PC-3 (cell line): Measurements from ENCODE around the gene HLA-DRB1. TPM values are rescaled to one million over a fixed set of nuclear protein-coding genes. Genes with fewer than 3 reads are reported as not detected.
"Not testable (repeated sequence)": the region's sequence is repeated elsewhere in the genome, so short reads cannot be mapped to it uniquely, and the experiment has no call there.

ENCODE experiments used
- ATAC-seq: fragments of 200-7000 bp; cut with Tn5 transposase; 2 replicates; pipeline ENCODE4 v1.9.1; 2020; ENCODE audit warnings: mild to moderate bottlenecking, moderate library complexity
- BruUV-seq: library from RNA; stranded (reverse); fragments of 400-500 nt; replicated peaks from 2 replicates; lab custom pipeline; 2021; lab: Mats Ljungman, UMichigan
- CTCF ChIA-PET: fragments of 300-600 bp; sonication (Branson Sonifier 250); formaldehyde crosslinking; loops from one replicate; lab custom pipeline; 2022; ENCODE audit warnings: antibody characterized with exemption; lab: Charles Lee
- POLR2A ChIA-PET: fragments of 300-600 bp; sonication (Branson Sonifier 250); formaldehyde crosslinking; loops from one replicate; lab custom pipeline; 2022; ENCODE audit warnings: antibody characterized with exemption; ENCODE audit not compliant: unreplicated experiment; lab: Charles Lee
- DNase-seq: peaks from one replicate; pipeline ENCODE4 v3.0.0-alpha.2; 2015
- H2AFZ ChIP-seq: fragments of 300-600 bp; sonication (generic); 2 replicates; pipeline ENCODE4 v1.6.0; 2016; ENCODE audit warnings: antibody characterized with exemption, low read length
- H3F3A ChIP-seq: fragments of 300-600 bp; sonication (generic); one replicate; pipeline ENCODE4 v1.6.0; 2017; ENCODE audit warnings: antibody characterized with exemption, low read length, control low read depth, mild to moderate bottlenecking; ENCODE audit not compliant: unreplicated experiment
- H3K27ac ChIP-seq: fragments of 300-600 bp; sonication (generic); 2 replicates; pipeline ENCODE4 v1.5.1; 2016; ENCODE audit warnings: mild to moderate bottlenecking, low read length
- H3K27me3 ChIP-seq: fragments of 300-600 bp; sonication (generic); 2 replicates; pipeline ENCODE4 v1.6.1; 2016; ENCODE audit warnings: low read length, mixed read lengths
- H3K36me3 ChIP-seq: fragments of 300-600 bp; sonication (generic); 2 replicates; pipeline ENCODE4 v1.6.1; 2016; ENCODE audit warnings: low read depth, mixed run types, low read length, mixed read lengths
- H3K4me1 ChIP-seq: fragments of 300-600 bp; sonication (generic); 2 replicates; pipeline ENCODE4 v1.5.1; 2016; ENCODE audit warnings: low read length; ENCODE audit not compliant: insufficient read depth
- H3K4me2 ChIP-seq: fragments of 300-600 bp; sonication (generic); 2 replicates; pipeline ENCODE4 v1.6.0; 2016; ENCODE audit warnings: low read length
- H3K4me3 ChIP-seq: fragments of 300-600 bp; sonication (generic); 2 replicates; pipeline ENCODE4 v1.5.1; 2016; ENCODE audit warnings: mild to moderate bottlenecking, low read length, mixed read lengths
- H3K79me2 ChIP-seq: fragments of 300-600 bp; sonication (generic); 2 replicates; pipeline ENCODE4 v1.6.1; 2017; ENCODE audit warnings: low read length, mixed read lengths
- H3K9ac ChIP-seq: fragments of 300-600 bp; sonication (generic); 2 replicates; pipeline ENCODE4 v1.6.0; 2016; ENCODE audit warnings: mild to moderate bottlenecking, low read length
- H3K9me2 ChIP-seq: fragments of 300-600 bp; sonication (generic); replicated peaks from 2 replicates; pipeline ENCODE4 v1.6.1; 2016; ENCODE audit warnings: mixed run types, low read length, mixed read lengths
- H3K9me3 ChIP-seq: fragments of 300-600 bp; sonication (generic); 2 replicates; pipeline ENCODE4 v1.6.1; 2016; ENCODE audit warnings: low read length, mixed read lengths
- H4K20me1 ChIP-seq: fragments of 300-600 bp; sonication (generic); 2 replicates; pipeline ENCODE4 v1.6.1; 2016; ENCODE audit warnings: low read length, mixed read lengths
- EZH2 ChIP-seq: fragments of 300-600 bp; sonication (generic); IDR thresholded peaks from one replicate; pipeline ENCODE4 v1.6.1; 2017; ENCODE audit warnings: antibody characterized with exemption, mild to moderate bottlenecking, low read length; ENCODE audit not compliant: unreplicated experiment
- EZH2phosphoT487 ChIP-seq: fragments of 300-600 bp; sonication (generic); IDR thresholded peaks from 2 replicates; pipeline ENCODE4 v1.6.1; 2018; ENCODE audit warnings: mild to moderate bottlenecking, antibody characterized with exemption, low read length, borderline replicate concordance
- intact Hi-C: fragments of 100-400 bp; cut with micrococcal nuclease; formaldehyde crosslinking; loops from 2 replicates; pipeline ENCODE4 v1.9.0; 2023
- total RNA-seq: library from RNA; depleted of rRNA; stranded (reverse); fragments of >200 nt; gene quantifications from 2 replicates; pipeline ENCODE4 v1.2.3, GENCODE V29; 2014
- TF ChIP-seq, protein P1 (sequence below): fragments of 300-600 bp; sonication (generic); conservative IDR thresholded peaks from 2 replicates; pipeline ENCODE4 v1.5.1; 2017; ENCODE audit warnings: antibody characterized with exemption, low read depth, mild to moderate bottlenecking, low read length

The HLA-DRB1 gene
- total RNA-seq, 1 experiment from 2014 or later = not detected

DNA sequence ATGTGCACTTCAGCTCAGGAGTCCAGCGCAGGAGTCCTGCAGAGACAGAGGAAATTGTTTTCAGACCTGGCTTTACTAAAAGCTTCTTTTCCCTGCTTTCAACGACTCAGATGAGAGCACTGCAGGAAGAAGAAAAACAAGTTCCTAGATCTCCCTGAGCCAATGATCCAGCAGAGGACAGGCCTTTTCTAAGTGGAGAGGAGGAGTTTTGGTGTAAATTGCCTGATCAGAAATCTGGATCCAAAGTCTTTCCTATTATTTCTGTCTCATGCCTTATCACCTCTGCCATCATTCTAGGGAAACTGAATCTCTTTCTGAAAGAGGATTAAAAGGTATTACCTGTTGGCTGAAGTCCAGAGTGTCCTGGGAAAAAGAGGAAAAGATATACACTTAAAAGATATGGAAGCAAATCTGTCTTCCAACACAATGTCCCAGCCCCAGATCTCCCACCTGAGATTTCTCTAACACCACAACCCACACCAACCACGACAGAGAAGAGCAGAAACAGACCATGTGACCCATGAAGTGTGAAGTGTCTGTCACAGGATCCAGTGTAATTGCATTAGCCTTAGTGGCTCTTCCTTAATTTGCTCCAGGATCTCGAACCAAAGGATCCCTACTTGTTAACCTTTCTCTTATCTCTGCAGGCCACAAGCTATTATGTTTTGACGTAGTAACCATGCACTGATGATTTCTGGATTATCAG is 36.5 kb downstream of the HLA-DRB1 start:
- no TSS peak for BruUV-seq
- no peaks in the 10 kb centered on the region for H3K4me1 ChIP-seq
- no peaks in the 10 kb centered on the region for H3K9me2 ChIP-seq
- no peaks in the 10 kb centered on the region for H3K79me2 ChIP-seq
- ATAC-seq = no peak
- no peaks in the 10 kb centered on the region for H3K9me3 ChIP-seq
- H3K4me3 ChIP-seq = no peak overlapping the region
- intact Hi-C loops = no loop called here
- no peaks in the 10 kb centered on the region for H3K36me3 ChIP-seq
- ChIA-PET POLR2A (no interaction called here), CTCF (no interaction called here)
- no peak for DNase-seq
- no peaks in the 10 kb centered on the region for H4K20me1 ChIP-seq
- H3K4me2 ChIP-seq = no peak overlapping the region
- no peak overlapping the region for H3K9ac ChIP-seq
- no peak overlapping the region for H2AFZ ChIP-seq
- TF ChIP-seq, protein P1, sequence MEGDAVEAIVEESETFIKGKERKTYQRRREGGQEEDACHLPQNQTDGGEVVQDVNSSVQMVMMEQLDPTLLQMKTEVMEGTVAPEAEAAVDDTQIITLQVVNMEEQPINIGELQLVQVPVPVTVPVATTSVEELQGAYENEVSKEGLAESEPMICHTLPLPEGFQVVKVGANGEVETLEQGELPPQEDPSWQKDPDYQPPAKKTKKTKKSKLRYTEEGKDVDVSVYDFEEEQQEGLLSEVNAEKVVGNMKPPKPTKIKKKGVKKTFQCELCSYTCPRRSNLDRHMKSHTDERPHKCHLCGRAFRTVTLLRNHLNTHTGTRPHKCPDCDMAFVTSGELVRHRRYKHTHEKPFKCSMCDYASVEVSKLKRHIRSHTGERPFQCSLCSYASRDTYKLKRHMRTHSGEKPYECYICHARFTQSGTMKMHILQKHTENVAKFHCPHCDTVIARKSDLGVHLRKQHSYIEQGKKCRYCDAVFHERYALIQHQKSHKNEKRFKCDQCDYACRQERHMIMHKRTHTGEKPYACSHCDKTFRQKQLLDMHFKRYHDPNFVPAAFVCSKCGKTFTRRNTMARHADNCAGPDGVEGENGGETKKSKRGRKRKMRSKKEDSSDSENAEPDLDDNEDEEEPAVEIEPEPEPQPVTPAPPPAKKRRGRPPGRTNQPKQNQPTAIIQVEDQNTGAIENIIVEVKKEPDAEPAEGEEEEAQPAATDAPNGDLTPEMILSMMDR = no peak
- TF ChIP-seq EZH2phosphoT487 (no peak), EZH2 (no peak)
- H3K27me3 ChIP-seq = no peaks in the 10 kb centered on the region
- H3K27ac ChIP-seq = no peak overlapping the region
- H3F3A ChIP-seq = no peaks in the 10 kb centered on the region

DNA sequence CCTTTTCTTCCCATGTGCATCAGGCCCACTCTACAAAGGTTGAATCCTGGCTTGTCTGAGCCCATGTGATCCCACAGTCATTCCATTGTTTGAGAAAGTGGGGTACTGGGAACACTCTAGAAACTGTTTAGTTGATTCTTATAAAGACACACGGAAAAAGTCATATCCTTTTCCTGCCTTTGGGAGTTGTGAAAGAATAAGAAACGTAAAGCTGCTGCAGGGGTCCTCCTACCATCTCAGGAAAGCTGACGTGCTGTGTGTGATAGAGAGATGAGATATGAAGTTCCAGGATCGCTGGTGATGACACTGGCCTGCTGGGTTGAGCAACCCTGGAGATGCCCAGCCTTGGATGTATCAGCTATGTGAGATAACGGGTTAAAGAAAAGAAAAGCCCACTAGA is 38.2 kb downstream of the HLA-DRB1 start:
- H3K9me2 ChIP-seq = no peaks in the 10 kb centered on the region
- no peaks in the 10 kb centered on the region for H3K4me1 ChIP-seq
- no peaks in the 10 kb centered on the region for H3K79me2 ChIP-seq
- no peak for DNase-seq
- intact Hi-C loops = no loop called here
- POLR2A ChIA-PET = no interaction called here
- H4K20me1 ChIP-seq = no peaks in the 10 kb centered on the region
- no peaks in the 10 kb centered on the region for H3K9me3 ChIP-seq
- no TSS peak for BruUV-seq
- no peak overlapping the region for H3K4me3 ChIP-seq
- TF ChIP-seq EZH2 (no peak), EZH2phosphoT487 (no peak)
- TF ChIP-seq, protein P1 = no peak
- no peak overlapping the region for H3K9ac ChIP-seq
- no peak for ATAC-seq
- no peaks in the 10 kb centered on the region for H3K36me3 ChIP-seq
- no peak overlapping the region for H3K4me2 ChIP-seq
- H2AFZ ChIP-seq = no peak overlapping the region
- CTCF ChIA-PET = no interaction called here
- H3K27me3 ChIP-seq = no peaks in the 10 kb centered on the region
- H3K27ac ChIP-seq = no peak overlapping the region
- no peaks in the 10 kb centered on the region for H3F3A ChIP-seq

DNA sequence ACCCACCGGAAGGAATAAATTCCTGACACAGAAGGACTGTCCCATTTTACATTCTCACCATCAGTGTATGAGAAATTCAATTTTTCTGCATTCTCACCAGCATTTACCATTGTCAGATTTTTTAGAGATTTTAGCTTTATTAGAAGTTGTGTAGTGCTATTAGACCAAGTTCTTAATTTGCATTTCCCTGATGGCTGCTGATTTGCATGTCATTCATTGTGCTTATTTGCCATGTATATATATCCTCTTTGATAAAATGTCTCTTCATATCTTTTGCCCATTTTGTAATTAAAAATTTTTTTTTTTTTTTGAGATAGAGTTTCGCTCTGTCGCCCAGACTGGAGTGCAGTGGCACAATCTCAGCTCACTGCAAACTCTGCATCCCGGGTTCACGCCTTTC is 49.8 kb downstream of the HLA-DRB1 start:
- Histone ChIP-seq H3K9ac (no peak overlapping the region), H3K79me2 (no peaks in the 10 kb centered on the region), H3K4me1 (no peaks in the 10 kb centered on the region), H3K27ac (no peak overlapping the region), H3K9me3 (no peaks in the 10 kb centered on the region), H3K36me3 (no peaks in the 10 kb centered on the region), H3K4me2 (no peak overlapping the region), H3K27me3 (no peaks in the 10 kb centered on the region), H3K9me2 (no peaks in the 10 kb centered on the region), H2AFZ (no peak overlapping the region), H3K4me3 (no peak overlapping the region), H4K20me1 (no peaks in the 10 kb centered on the region), H3F3A (no peaks in the 10 kb centered on the region)
- no peak for ATAC-seq
- CTCF ChIA-PET = no interaction called here
- TF ChIP-seq EZH2 (no peak), EZH2phosphoT487 (no peak)
- TF ChIP-seq, protein P1 = no peak
- intact Hi-C loops = no loop called here
- no TSS peak for BruUV-seq
- DNase-seq = no peak
- POLR2A ChIA-PET = no interaction called here

DNA sequence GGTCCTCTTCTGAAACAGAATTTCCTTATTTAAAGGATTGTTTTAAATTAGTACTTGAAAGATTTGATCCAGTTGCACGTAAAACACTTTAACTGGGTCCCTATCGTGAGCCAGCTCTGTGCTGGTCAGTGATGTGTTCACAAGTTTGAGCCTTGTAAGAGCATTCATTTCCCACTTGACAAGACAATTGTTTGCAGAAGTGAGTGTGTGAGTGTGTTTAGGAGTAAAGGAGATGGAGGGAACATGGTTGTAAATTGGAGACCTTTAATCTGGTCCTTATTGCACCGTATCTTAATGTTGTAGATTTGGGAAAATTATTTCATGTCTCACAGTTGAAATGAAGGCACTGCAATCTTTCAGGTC is 59.2 kb downstream of the HLA-DRB1 start:
- BruUV-seq, H3K27me3 ChIP-seq, H3K36me3 ChIP-seq, H3K4me1 ChIP-seq, intact Hi-C loops, H3K4me2 ChIP-seq, ATAC-seq, H3K79me2 ChIP-seq, H3F3A ChIP-seq, H2AFZ ChIP-seq, H3K9me3 ChIP-seq, H3K4me3 ChIP-seq, H3K9me2 ChIP-seq, H3K27ac ChIP-seq, H3K9ac ChIP-seq, DNase-seq, H4K20me1 ChIP-seq, POLR2A ChIA-PET: not testable (repeated sequence)
- CTCF ChIA-PET = interaction anchor here (0.6 kb wide), 1 partner anchor 59 kb away, joined by 3 read pairs; no protein-coding TSS in a partner anchor
